Mesenchymal stem cell (in vitro differentiated cells and primary cell): Measurements from ENCODE around the gene NELFB.

Experiments
- DNase-seq: peaks from one replicate; pipeline ENCODE4 v3.0.0-alpha.2; 2013
- H2AFZ ChIP-seq: one replicate; pipeline ENCODE4 v1.6.1; 2013; ENCODE audit warnings: low read depth, mild to moderate bottlenecking, control low read depth, inconsistent platforms, low read length, moderate library complexity
- H2AK5ac ChIP-seq: 2 replicates; pipeline ENCODE4 v1.6.1; 2013; ENCODE audit warnings: low read length, moderate library complexity, mild to moderate bottlenecking, inconsistent platforms; ENCODE audit not compliant: severe bottlenecking
- H2BK120ac ChIP-seq: one replicate; pipeline ENCODE4 v1.6.1; 2013; ENCODE audit warnings: low read depth, mild to moderate bottlenecking, inconsistent platforms, low read length, moderate library complexity
- H2BK12ac ChIP-seq, 2 experiments: one replicate each; pipeline ENCODE4 v1.6.1; 2013; ENCODE audit warnings: inconsistent platforms in 2 of 2, low read length in 2 of 2, mild to moderate bottlenecking in 2 of 2, moderate library complexity in 2 of 2, control low read depth in 1 of 2
- H2BK15ac ChIP-seq: one replicate; pipeline ENCODE4 v1.6.1; 2013; ENCODE audit warnings: mild to moderate bottlenecking, low read depth, inconsistent platforms; ENCODE audit not compliant: poor library complexity, severe bottlenecking
- H2BK5ac ChIP-seq: 2 replicates; pipeline ENCODE4 v1.6.1; 2013; ENCODE audit warnings: low read depth, mild to moderate bottlenecking, low read length, control low read depth, inconsistent platforms; ENCODE audit not compliant: poor library complexity, severe bottlenecking
- H3K14ac ChIP-seq, 2 experiments: one replicate each; pipeline ENCODE4 v1.6.1; 2013; ENCODE audit warnings: inconsistent platforms in 2 of 2, low read length in 2 of 2, control low read depth in 1 of 2, mild to moderate bottlenecking in 1 of 2, moderate library complexity in 1 of 2
- H3K18ac ChIP-seq, 2 experiments: one replicate each; pipeline ENCODE4 v1.6.1; 2013; ENCODE audit warnings: inconsistent platforms in 2 of 2, low read length in 2 of 2, control low read depth in 1 of 2, low read depth in 1 of 2, mild to moderate bottlenecking in 1 of 2
- H3K23ac ChIP-seq, 2 experiments: one replicate each; pipeline ENCODE4 v1.6.1; 2013; ENCODE audit warnings: inconsistent platforms in 2 of 2, low read length in 2 of 2, mild to moderate bottlenecking in 2 of 2, moderate library complexity in 2 of 2, control low read depth in 1 of 2
- H3K27ac ChIP-seq: 2 replicates; pipeline ENCODE4 v1.5.1; 2013; ENCODE audit warnings: mild to moderate bottlenecking, moderate library complexity, low read length, control low read depth, inconsistent platforms; ENCODE audit not compliant: poor library complexity, severe bottlenecking
- H3K27me3 ChIP-seq, 2 experiments: 2 replicates each; pipeline versions ENCODE4 v1.6.1 to v1.7.0; 2013; ENCODE audit warnings: low read length in 2 of 2, mild to moderate bottlenecking in 2 of 2, moderate library complexity in 2 of 2, control low read depth in 1 of 2, inconsistent platforms in 1 of 2; ENCODE audit not compliant: control insufficient read depth in 1 of 2, insufficient read depth in 1 of 2
- H3K36me3 ChIP-seq, 2 experiments: 2 replicates each; pipeline versions ENCODE4 v1.6.1 to v1.7.0; 2013; ENCODE audit warnings: low read length in 2 of 2, control low read depth in 1 of 2, inconsistent platforms in 1 of 2, low read depth in 1 of 2, mild to moderate bottlenecking in 1 of 2; ENCODE audit not compliant: insufficient read depth in 2 of 2, control insufficient read depth in 1 of 2
- H3K4ac ChIP-seq, 2 experiments: one replicate each; pipeline ENCODE4 v1.6.1; 2013; ENCODE audit warnings: inconsistent platforms in 2 of 2, low read length in 2 of 2, mild to moderate bottlenecking in 2 of 2, moderate library complexity in 2 of 2, control low read depth in 1 of 2, low read depth in 1 of 2
- H3K4me1 ChIP-seq: 2 replicates; pipeline ENCODE4 v1.6.1; 2013; ENCODE audit warnings: low read depth, low read length, control low read depth; ENCODE audit not compliant: control insufficient read depth, insufficient read depth
- H3K4me2 ChIP-seq: 2 replicates; pipeline ENCODE4 v1.6.1; 2013; ENCODE audit warnings: low read length, mild to moderate bottlenecking, inconsistent platforms; ENCODE audit not compliant: poor library complexity, severe bottlenecking
- H3K4me3 ChIP-seq, 2 experiments: 2 replicates each; pipeline versions ENCODE4 v1.5.1 to v1.7.0; 2013; ENCODE audit warnings: low read length in 2 of 2, mild to moderate bottlenecking in 2 of 2, control low read depth in 1 of 2, low read depth in 1 of 2; ENCODE audit not compliant: insufficient read depth in 1 of 2
- H3K79me1 ChIP-seq: replicated peaks from 2 replicates; pipeline ENCODE4 v1.6.1; 2013; ENCODE audit warnings: mild to moderate bottlenecking, control low read depth, low read length, inconsistent platforms; ENCODE audit not compliant: poor library complexity, severe bottlenecking
- H3K9ac ChIP-seq: 2 replicates; pipeline ENCODE4 v1.7.0; 2013; ENCODE audit warnings: mild to moderate bottlenecking, low read length, moderate library complexity
- H3K9me3 ChIP-seq: 2 replicates; pipeline ENCODE4 v1.7.0; 2013; ENCODE audit warnings: mild to moderate bottlenecking, low read length; ENCODE audit not compliant: control insufficient read depth
- H4K8ac ChIP-seq: one replicate; pipeline ENCODE4 v1.6.1; 2013; ENCODE audit warnings: inconsistent platforms, mild to moderate bottlenecking, low read length, moderate library complexity
- H4K91ac ChIP-seq: one replicate; pipeline ENCODE4 v1.6.1; 2013; ENCODE audit warnings: mild to moderate bottlenecking, low read length, inconsistent platforms
- WGBS: methylation state at CpG from one replicate; pipeline ENCODE4 v1.1.7; 2013; ENCODE audit warnings: mixed read lengths; 5-methylcytosine and 5-hydroxymethylcytosine counted together

Gene NELFB

DNA sequence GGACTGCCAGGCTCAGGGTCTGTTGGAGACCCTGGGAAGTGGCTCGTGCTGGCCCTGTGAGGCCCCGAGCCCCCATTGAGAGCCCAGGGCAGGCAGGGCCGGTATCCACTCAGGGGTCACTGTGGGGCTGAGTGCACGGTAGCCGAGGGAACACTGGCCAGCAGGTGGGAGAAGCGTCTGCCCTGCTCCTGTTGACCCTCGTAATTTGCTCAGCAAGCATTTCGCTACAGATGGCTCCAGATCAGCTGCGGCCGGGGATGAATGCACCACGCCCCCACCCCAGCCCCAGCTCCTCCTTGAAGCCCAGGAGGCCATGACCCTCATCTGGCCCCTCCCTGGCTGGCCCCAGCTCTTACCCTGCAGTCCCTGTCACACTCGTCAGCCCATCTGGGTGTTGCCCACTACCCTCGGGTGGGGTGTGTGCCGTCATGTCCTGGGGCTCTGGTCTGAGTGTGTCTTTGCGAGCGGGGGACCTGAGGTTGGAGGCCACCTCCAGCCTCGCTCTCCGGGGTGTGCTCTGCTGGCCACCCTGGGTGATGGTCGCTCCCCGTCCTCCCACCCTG lies 53.0 kb downstream of the NELFB start:
- Histone ChIP-seq H2BK120ac (no peak overlapping the region), H4K91ac (no peak overlapping the region), H3K27me3 (peaks cover 4 to 82% of the 10 kb centered on the region in 2 experiments), H3K23ac (no peak overlapping the region), H3K14ac (no peak overlapping the region), H2BK12ac (no peak overlapping the region), H3K4me2 (no peak overlapping the region), H3K36me3 (no peaks in the 10 kb centered on the region), H3K4me3 (no peak overlapping the region), H2AFZ (no peak overlapping the region), H3K79me1 (no peaks in the 10 kb centered on the region), H2AK5ac (no peak overlapping the region), H3K4me1 (peaks cover 19% of the 10 kb centered on the region), H4K8ac (no peak overlapping the region), H3K18ac (no peak overlapping the region), H3K9me3 (no peaks in the 10 kb centered on the region), H3K27ac (no peak overlapping the region), H2BK15ac (peak overlapping the region; percentile 48), H3K9ac (no peak overlapping the region), H2BK5ac (no peak overlapping the region), H3K4ac (no peak overlapping the region)
- no peak for DNase-seq
- 78% methylated on average over 20 of the region's 20 CpGs for WGBS

DNA sequence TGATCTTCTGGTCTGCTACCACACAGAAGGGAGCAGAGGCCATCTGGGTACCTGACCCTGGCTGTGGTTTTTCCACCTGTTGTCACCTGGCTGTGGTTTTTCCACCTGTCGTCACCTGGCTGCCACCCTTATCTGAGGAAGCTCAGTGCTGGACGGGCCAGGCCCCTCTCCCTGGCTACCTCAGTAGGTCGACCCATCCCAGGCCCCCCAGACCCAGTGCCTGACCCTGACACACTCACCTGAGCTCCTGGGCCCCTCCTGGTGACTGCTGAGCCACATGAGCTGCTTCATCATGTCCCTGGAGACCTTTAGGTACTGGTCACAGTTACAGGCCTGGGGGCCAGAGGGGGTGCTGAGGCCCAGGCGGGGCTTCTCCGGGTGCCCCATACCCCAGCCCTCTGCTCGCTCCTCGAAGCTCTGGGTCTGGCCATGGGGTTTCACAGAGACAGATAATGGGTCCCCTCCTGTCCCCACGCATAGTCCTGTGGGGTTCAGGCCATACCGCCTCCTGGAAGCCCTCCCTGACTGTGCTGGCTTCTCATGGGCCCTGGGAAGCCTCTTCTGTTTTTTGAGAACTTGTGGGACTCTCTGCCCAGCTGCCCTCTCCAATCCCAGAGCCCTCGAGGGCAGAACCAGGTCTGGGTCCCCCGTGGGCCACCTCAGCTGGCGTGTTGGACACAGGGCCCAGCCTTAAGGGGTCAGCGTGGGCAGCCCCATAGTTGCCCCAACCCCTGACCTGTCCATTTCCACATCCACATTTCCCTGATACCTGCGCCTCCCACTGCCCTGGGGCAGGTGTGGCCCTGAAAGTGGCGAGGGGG lies 54.5 kb downstream of the NELFB start:
- Histone ChIP-seq H3K4ac (no peak overlapping the region), H2BK15ac (no peak overlapping the region), H2AFZ (no peak overlapping the region), H3K27ac (no peak overlapping the region), H3K23ac (no peak overlapping the region), H3K4me1 (peaks cover 12% of the 10 kb centered on the region), H2AK5ac (no peak overlapping the region), H3K9ac (no peak overlapping the region), H2BK5ac (no peak overlapping the region), H3K9me3 (no peaks in the 10 kb centered on the region), H3K79me1 (no peaks in the 10 kb centered on the region), H2BK120ac (no peak overlapping the region), H3K36me3 (no peaks in the 10 kb centered on the region), H2BK12ac (no peak overlapping the region), H3K27me3 (peaks cover 4 to 73% of the 10 kb centered on the region in 2 experiments), H3K14ac (no peak overlapping the region), H3K18ac (no peak overlapping the region), H3K4me2 (no peak overlapping the region), H4K91ac (peak overlapping the region; percentile 40), H3K4me3 (no peak overlapping the region), H4K8ac (no peak overlapping the region)
- 86% methylated on average over 15 of the region's 15 CpGs for WGBS
- no peak for DNase-seq

DNA sequence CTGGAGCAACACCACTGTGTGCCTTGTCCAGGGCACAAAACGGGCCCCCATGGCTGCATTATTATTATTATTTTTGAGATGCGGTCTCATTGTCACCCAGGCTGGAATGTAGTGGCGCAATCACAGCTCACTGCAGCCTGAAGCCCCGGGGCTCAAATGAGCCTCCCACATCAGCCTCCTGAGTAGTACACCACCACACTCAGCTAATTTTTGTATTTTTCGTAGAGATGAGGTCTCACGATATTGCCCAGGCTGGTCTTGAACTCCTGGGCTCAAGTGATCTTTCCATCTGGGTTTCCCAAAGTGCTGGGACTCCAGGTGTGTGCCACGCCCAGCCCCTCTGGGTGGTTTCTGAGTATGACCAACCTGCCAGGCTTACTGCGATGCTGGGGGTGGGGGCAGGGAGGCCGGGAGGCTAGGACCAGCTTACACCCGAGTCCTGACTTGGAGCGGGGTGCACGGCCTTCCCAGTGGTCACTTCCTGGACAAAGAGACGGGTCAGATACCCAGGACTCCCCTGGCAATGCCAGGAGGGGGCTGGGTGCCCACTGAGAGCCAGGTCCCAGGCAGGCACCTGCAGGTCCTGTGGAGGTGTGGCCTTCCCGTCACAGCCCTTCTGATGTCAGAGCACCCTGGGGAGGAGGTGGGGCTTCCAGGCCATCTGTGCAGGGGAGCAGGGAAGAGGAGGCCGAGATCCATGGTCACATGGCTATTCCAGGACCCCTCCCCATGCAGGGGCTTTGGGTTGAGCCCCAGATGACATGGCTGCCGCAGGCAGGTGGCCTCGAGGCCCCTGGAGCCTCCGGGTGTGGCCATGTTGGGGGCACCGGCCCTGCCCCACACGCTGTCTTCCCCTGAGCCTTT lies 55.3 kb downstream of the NELFB start:
- Histone ChIP-seq H3K27ac (no peak overlapping the region), H3K9ac (no peak overlapping the region), H3K14ac (no peak overlapping the region), H3K4me2 (no peak overlapping the region), H3K9me3 (no peaks in the 10 kb centered on the region), H3K18ac (no peak overlapping the region), H2BK5ac (no peak overlapping the region), H2AFZ (no peak overlapping the region), H3K4me3 (no peak overlapping the region), H3K23ac (no peak overlapping the region), H2BK15ac (no peak overlapping the region), H3K36me3 (no peaks in the 10 kb centered on the region), H3K4me1 (peaks cover 9% of the 10 kb centered on the region), H3K79me1 (no peaks in the 10 kb centered on the region), H4K8ac (no peak overlapping the region), H2BK120ac (no peak overlapping the region), H4K91ac (no peak overlapping the region), H2AK5ac (no peak overlapping the region), H2BK12ac (no peak overlapping the region), H3K27me3 (peaks cover 4 to 73% of the 10 kb centered on the region in 2 experiments), H3K4ac (no peak overlapping the region)
- WGBS: 86% methylated on average over 20 of the region's 20 CpGs
- DNase-seq: no peak
